Liver (tissue), 9 donors: Measurements from ENCODE around the gene CIAO3. TPM values are rescaled to one million over a fixed set of nuclear protein-coding genes. Genes with fewer than 3 reads are reported as not detected.

Experiments used
- DNase-seq: peaks from one replicate; pipeline ENCODE4 v3.0.0-alpha.2; 2017; ENCODE audit warnings: low spot score
- H3K27ac ChIP-seq, 2 donors: one replicate each; pipeline ENCODE4 v1.7.0; 2013; ENCODE audit warnings: inconsistent platforms in 2 of 2, low read length in 2 of 2, control low read depth in 1 of 2, low read depth in 1 of 2, mild to moderate bottlenecking in 1 of 2
- H3K27me3 ChIP-seq, 4 donors: one replicate each; pipeline versions ENCODE4 v1.6.1 to v1.7.0; 2013; ENCODE audit warnings: low read length in 3 of 4, inconsistent platforms in 1 of 4, mild to moderate bottlenecking in 1 of 4, moderate library complexity in 1 of 4; ENCODE audit not compliant: control insufficient read depth in 4 of 4, insufficient read depth in 4 of 4
- H3K36me3 ChIP-seq, 4 donors: one replicate each; pipeline versions ENCODE4 v1.6.1 to v1.7.0; 2013; ENCODE audit warnings: low read length in 3 of 4, mild to moderate bottlenecking in 3 of 4, low read depth in 1 of 4, moderate library complexity in 1 of 4; ENCODE audit not compliant: control insufficient read depth in 4 of 4, insufficient read depth in 3 of 4
- H3K4me1 ChIP-seq, 4 donors: one replicate each; pipeline versions ENCODE4 v1.6.1 to v1.7.0; 2013; ENCODE audit warnings: low read length in 3 of 4, mild to moderate bottlenecking in 3 of 4, moderate library complexity in 1 of 4; ENCODE audit not compliant: control insufficient read depth in 4 of 4, insufficient read depth in 4 of 4
- H3K4me3 ChIP-seq, 3 donors: one replicate each; pipeline versions ENCODE4 v1.6.1 to v1.7.0; 2013; ENCODE audit warnings: low read length in 3 of 3, control low read depth in 1 of 3, low read depth in 1 of 3, mild to moderate bottlenecking in 1 of 3
- H3K9ac ChIP-seq, 2 donors: one replicate each; pipeline ENCODE4 v1.7.0; 2013; ENCODE audit warnings: low read length in 2 of 2, mild to moderate bottlenecking in 2 of 2, moderate library complexity in 2 of 2, control low read depth in 1 of 2, low read depth in 1 of 2
- H3K9me3 ChIP-seq, 4 donors: one replicate each; pipeline versions ENCODE4 v1.6.1 to v1.7.0; 2013; ENCODE audit warnings: low read length in 3 of 4; ENCODE audit not compliant: control insufficient read depth in 4 of 4
- EGR1 ChIP-seq, 2 donors: IDR thresholded peaks; 2 replicates each; pipeline ENCODE4 v1.6.1; 2016 to 2018; ENCODE audit warnings: antibody characterized with exemption in 2 of 2, low read depth in 2 of 2
- FOXA1 ChIP-seq: IDR thresholded peaks from 2 replicates; pipeline ENCODE4 v1.6.1; 2016; ENCODE audit warnings: antibody characterized with exemption
- HNF4A ChIP-seq, 2 donors: conservative IDR thresholded peaks; 2 replicates each; pipeline ENCODE4 v1.6.1; 2016; ENCODE audit warnings: antibody characterized with exemption in 2 of 2, mild to moderate bottlenecking in 2 of 2
- JUND ChIP-seq, 2 donors: IDR thresholded peaks; 2 replicates each; pipeline ENCODE4 v1.6.1; 2016; ENCODE audit warnings: antibody characterized with exemption in 2 of 2
- RAD21 ChIP-seq, 2 donors: IDR thresholded peaks; 2 replicates each; pipeline ENCODE4 v1.6.1; 2016; ENCODE audit warnings: antibody characterized with exemption in 2 of 2, mild to moderate bottlenecking in 2 of 2
- RXRA ChIP-seq, 2 donors: IDR thresholded peaks; 2 replicates each; pipeline ENCODE4 v1.6.1; 2017 to 2018; ENCODE audit warnings: antibody characterized with exemption in 2 of 2, mild to moderate bottlenecking in 1 of 2
- SP1 ChIP-seq: IDR thresholded peaks from 2 replicates; pipeline ENCODE4 v1.6.1; 2018; ENCODE audit warnings: antibody characterized with exemption, mild to moderate bottlenecking
- TAF1 ChIP-seq: conservative IDR thresholded peaks from 2 replicates; pipeline ENCODE4 v1.6.1; 2016; ENCODE audit warnings: antibody characterized with exemption, mild to moderate bottlenecking
- WGBS: extraction: QIAGEN DNeasy Blood & Tissue Kit; methylation state at CpG from one replicate; pipeline ENCODE4 v1.1.7; 2013; 5-methylcytosine and 5-hydroxymethylcytosine counted together
- polyA plus RNA-seq, 2 donors: library from polyadenylated mRNA; stranded (reverse) in 1 of 2; unstranded in 1 of 2; fragments of 200-250 nt in 1 of 2; fragments of >200 nt in 1 of 2; fragmentation: Nextera tagmentation in 1 of 2; extraction: Ambion mirVana in 1 of 2; gene quantifications; one replicate each; pipeline versions ENCODE4 v1.2.1 to v1.2.3, GENCODE V29; 2013 to 2015
- total RNA-seq, 2 donors: library from RNA; depleted of rRNA; stranded (reverse); fragments of >200 nt; gene quantifications; one replicate each; pipeline ENCODE4 v1.2.3, GENCODE V29; 2014
- TF ChIP-seq, protein P1 (sequence below): IDR thresholded peaks from 2 replicates; pipeline ENCODE4 v1.6.1; 2016; ENCODE audit warnings: antibody characterized with exemption
- TF ChIP-seq, protein P2 (sequence below): fragments of 150-350 bp; IDR thresholded peaks from 2 replicates; pipeline ENCODE4 v1.5.1; 2017; ENCODE audit warnings: improper control_type of control experiment, low read depth, low read length; ENCODE audit not compliant: missing input control
- TF ChIP-seq, protein P3 (sequence below): IDR thresholded peaks from 2 replicates; pipeline ENCODE4 v1.6.1; 2016; ENCODE audit warnings: antibody characterized with exemption
- TF ChIP-seq, protein P4 (sequence below): IDR thresholded peaks from 2 replicates; pipeline ENCODE4 v1.6.1; 2016; ENCODE audit warnings: antibody characterized with exemption
- donor health status: healthy.
- donor health status: healthy.
- donor health status: healthy.
- donor health status: healthy.
- donor health status: healthy.

CIAO3 gene
- total and polyA plus RNA-seq, 4 donors = 13.2 to 24.3 (median 16.5) TPM

DNA sequence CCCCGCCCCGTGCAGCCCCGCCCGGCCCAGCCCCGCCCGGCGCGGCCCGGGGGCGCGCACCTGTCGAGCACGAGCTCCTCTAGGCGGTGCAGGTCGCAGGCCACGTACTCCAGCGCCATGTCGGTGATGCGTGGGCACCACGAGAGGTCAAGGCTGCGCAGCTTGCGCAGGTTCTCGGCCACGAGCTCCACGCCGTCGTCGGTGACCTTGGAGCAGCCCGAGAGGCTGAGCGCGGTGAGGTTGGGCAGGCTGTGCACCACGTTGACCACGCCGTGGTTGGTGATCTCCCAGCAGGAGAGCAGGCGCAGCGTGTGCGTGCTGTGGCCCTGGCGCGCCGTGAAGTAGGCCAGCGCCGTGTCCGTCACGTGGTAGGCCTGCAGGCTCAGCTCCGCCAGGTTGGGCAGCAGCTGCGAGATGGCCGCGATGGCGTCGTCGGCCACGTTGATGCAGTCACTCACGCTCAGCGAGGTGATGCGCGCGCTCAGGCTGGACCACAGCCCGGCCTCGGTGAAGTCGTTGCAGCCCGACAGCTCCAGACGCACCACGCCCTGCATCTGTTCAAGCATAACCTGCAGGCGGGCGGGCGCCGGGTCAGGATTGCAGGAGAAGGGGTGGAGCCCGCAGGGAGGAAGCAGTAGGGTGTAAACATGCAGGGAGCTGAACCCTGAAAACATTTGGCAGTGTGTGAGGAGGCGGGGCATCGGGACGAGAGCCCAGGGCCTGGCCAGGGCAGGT is 45.3 kb downstream of the CIAO3 start:
- DNase-seq = no peak
- H3K4me1 ChIP-seq = peaks cover 0 to 14% (median 9%) of the 10 kb centered on the region in 4 donors
- no peaks in the 10 kb centered on the region for H3K9me3 ChIP-seq
- WGBS = 6% methylated on average over 71 of the region's 71 CpGs
- H3K27ac ChIP-seq = no peak overlapping the region
- no peaks in the 10 kb centered on the region for H3K36me3 ChIP-seq
- H3K4me3 ChIP-seq = peak overlapping the region in 1 of 3 donors; percentile 32
- H3K9ac ChIP-seq = no peak overlapping the region
- TF ChIP-seq FOXA1 (no peak), TAF1 (no peak), RAD21 (IDR thresholded peaks at IDR 0.05) (no peak), HNF4A (conservative IDR thresholded peaks at IDR 0.05) (no peak), EGR1 (IDR thresholded peaks at IDR 0.05; ENCODE audit: low read depth in 2 of 2) (no peak), JUND (IDR thresholded peaks at IDR 0.05) (no peak)
- TF ChIP-seq, protein P1, sequence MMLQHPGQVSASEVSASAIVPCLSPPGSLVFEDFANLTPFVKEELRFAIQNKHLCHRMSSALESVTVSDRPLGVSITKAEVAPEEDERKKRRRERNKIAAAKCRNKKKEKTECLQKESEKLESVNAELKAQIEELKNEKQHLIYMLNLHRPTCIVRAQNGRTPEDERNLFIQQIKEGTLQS = no peak
- TF ChIP-seq, protein P2, sequence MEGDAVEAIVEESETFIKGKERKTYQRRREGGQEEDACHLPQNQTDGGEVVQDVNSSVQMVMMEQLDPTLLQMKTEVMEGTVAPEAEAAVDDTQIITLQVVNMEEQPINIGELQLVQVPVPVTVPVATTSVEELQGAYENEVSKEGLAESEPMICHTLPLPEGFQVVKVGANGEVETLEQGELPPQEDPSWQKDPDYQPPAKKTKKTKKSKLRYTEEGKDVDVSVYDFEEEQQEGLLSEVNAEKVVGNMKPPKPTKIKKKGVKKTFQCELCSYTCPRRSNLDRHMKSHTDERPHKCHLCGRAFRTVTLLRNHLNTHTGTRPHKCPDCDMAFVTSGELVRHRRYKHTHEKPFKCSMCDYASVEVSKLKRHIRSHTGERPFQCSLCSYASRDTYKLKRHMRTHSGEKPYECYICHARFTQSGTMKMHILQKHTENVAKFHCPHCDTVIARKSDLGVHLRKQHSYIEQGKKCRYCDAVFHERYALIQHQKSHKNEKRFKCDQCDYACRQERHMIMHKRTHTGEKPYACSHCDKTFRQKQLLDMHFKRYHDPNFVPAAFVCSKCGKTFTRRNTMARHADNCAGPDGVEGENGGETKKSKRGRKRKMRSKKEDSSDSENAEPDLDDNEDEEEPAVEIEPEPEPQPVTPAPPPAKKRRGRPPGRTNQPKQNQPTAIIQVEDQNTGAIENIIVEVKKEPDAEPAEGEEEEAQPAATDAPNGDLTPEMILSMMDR = no peak
- TF ChIP-seq, protein P3, sequence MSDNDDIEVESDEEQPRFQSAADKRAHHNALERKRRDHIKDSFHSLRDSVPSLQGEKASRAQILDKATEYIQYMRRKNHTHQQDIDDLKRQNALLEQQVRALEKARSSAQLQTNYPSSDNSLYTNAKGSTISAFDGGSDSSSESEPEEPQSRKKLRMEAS = no peak
- TF ChIP-seq, protein P4, sequence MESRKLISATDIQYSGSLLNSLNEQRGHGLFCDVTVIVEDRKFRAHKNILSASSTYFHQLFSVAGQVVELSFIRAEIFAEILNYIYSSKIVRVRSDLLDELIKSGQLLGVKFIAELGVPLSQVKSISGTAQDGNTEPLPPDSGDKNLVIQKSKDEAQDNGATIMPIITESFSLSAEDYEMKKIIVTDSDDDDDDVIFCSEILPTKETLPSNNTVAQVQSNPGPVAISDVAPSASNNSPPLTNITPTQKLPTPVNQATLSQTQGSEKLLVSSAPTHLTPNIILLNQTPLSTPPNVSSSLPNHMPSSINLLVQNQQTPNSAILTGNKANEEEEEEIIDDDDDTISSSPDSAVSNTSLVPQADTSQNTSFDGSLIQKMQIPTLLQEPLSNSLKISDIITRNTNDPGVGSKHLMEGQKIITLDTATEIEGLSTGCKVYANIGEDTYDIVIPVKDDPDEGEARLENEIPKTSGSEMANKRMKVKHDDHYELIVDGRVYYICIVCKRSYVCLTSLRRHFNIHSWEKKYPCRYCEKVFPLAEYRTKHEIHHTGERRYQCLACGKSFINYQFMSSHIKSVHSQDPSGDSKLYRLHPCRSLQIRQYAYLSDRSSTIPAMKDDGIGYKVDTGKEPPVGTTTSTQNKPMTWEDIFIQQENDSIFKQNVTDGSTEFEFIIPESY = no peak
- H3K27me3 ChIP-seq = peaks cover 2 to 17% (median 7%) of the 10 kb centered on the region in 4 donors

DNA sequence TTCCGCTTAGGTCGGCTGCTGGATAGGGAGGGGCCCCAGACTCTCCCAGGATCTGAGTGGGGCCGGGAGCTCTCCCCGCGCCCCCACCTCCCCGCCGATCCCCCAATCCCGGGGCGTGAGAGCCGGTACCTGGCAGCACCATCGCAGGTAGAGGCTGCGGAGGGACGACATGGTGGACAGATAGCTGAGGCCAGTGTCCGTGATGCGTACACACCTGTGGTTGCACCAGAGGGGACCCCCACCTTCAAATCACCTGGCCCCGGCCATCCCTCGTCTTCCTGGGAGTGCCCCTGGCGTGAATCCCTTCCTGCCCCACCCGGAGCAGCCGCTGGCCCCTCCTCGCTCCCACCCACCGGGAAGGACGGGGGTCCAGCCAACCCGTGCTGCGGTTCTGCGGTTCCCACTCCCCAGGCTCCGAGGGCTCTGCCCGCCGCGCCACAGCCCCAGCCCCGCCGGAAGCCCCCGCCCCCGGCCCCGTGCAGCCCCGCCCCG is 45.9 kb downstream of the CIAO3 start:
- no peak overlapping the region for H3K9ac ChIP-seq
- peaks cover 0 to 15% (median 12%) of the 10 kb centered on the region in 4 donors for H3K4me1 ChIP-seq
- peaks cover 2 to 12% (median 7%) of the 10 kb centered on the region in 4 donors for H3K27me3 ChIP-seq
- no peak overlapping the region for H3K27ac ChIP-seq
- DNase-seq = no peak
- 2% methylated on average over 37 of the region's 37 CpGs for WGBS
- peak overlapping the region in 1 of 3 donors; percentile 32 for H3K4me3 ChIP-seq
- H3K9me3 ChIP-seq = no peaks in the 10 kb centered on the region
- no peaks in the 10 kb centered on the region for H3K36me3 ChIP-seq
- no peak for TF ChIP-seq FOXA1
- no peak for TF ChIP-seq RXRA (IDR thresholded peaks at IDR 0.05)
- TF ChIP-seq SP1 = no peak
- TF ChIP-seq, protein P3 = no peak
